IPS DF 6.9 (cell line): ENCODE data around the gene DAPK1.
"Not testable (repeated sequence)": the region's sequence is repeated elsewhere in the genome, so short reads cannot be mapped to it uniquely, and the experiment has no call there.

Experiments
- DNase-seq: peaks from one replicate; pipeline ENCODE4 v3.0.0-alpha.2; 2013; ENCODE audit warnings: low read depth, low spot score
- H3K27ac ChIP-seq: one replicate; pipeline ENCODE4 v1.5.1; 2013; ENCODE audit warnings: low read length, control low read depth
- H3K27me3 ChIP-seq: 2 replicates; pipeline ENCODE4 v1.6.1; 2013; ENCODE audit warnings: mild to moderate bottlenecking, low read length; ENCODE audit not compliant: control insufficient read depth, insufficient read depth
- H3K36me3 ChIP-seq: 2 replicates; pipeline ENCODE4 v1.6.1; 2013; ENCODE audit warnings: low read length; ENCODE audit not compliant: control insufficient read depth, insufficient read depth
- H3K4me1 ChIP-seq: 2 replicates; pipeline ENCODE4 v1.6.1; 2013; ENCODE audit warnings: low read length; ENCODE audit not compliant: control insufficient read depth, insufficient read depth
- H3K4me3 ChIP-seq: 2 replicates; pipeline ENCODE4 v1.5.1; 2013; ENCODE audit warnings: mild to moderate bottlenecking, low read length
- H3K9me3 ChIP-seq: 2 replicates; pipeline ENCODE4 v1.6.1; 2013; ENCODE audit warnings: low read length, inconsistent platforms; ENCODE audit not compliant: control insufficient read depth, insufficient read depth
- WGBS: extraction: QIAGEN DNeasy Blood & Tissue Kit; methylation state at CpG from one replicate; pipeline ENCODE4 v1.1.7; 2013; ENCODE audit warnings: mixed read lengths, missing lambda C conversion rate; ENCODE audit not compliant: insufficient read length, insufficient coverage; 5-methylcytosine and 5-hydroxymethylcytosine counted together

Gene DAPK1

GRCh38 chr9:87733273-87734052 is 235.8 kb downstream of the DAPK1 start:
- no peaks in the 10 kb centered on the region for H3K4me1 ChIP-seq
- no peak overlapping the region for H3K4me3 ChIP-seq
- no CpG with 5 or more reads among the region's 7 CpGs for whole genome bisulfite sequencing
- no peaks in the 10 kb centered on the region for H3K36me3 ChIP-seq
- H3K9me3 ChIP-seq = no peaks in the 10 kb centered on the region
- H3K27ac ChIP-seq = no peak overlapping the region
- no peaks in the 10 kb centered on the region for H3K27me3 ChIP-seq
- no peak for DNase-seq

- no peaks in the 10 kb centered on the region for H3K9me3 ChIP-seq
- no CpG with 5 or more reads among the region's 2 CpGs for WGBS
- H3K27ac ChIP-seq = no peak overlapping the region
- DNase-seq = no peak
- no peaks in the 10 kb centered on the region for H3K36me3 ChIP-seq
- H3K27me3 ChIP-seq = no peaks in the 10 kb centered on the region
- no peaks in the 10 kb centered on the region for H3K4me1 ChIP-seq
- no peak overlapping the region for H3K4me3 ChIP-seq
Observed at GRCh38 chr9:87734106-87734505, 236.4 kb downstream of the DAPK1 start.

GRCh38 chr9:87739546-87739945 is 241.9 kb downstream of the DAPK1 start:
- DNase-seq = no peak
- no peak overlapping the region for H3K4me3 ChIP-seq
- no peaks in the 10 kb centered on the region for H3K4me1 ChIP-seq
- no peaks in the 10 kb centered on the region for H3K27me3 ChIP-seq
- no peaks in the 10 kb centered on the region for H3K36me3 ChIP-seq
- no peaks in the 10 kb centered on the region for H3K9me3 ChIP-seq
- WGBS = no CpG with 5 or more reads among the region's 3 CpGs
- no peak overlapping the region for H3K27ac ChIP-seq

GRCh38 chr9:87740209-87740608 is 242.5 kb downstream of the DAPK1 start:
- Histone ChIP-seq H3K9me3 (no peaks in the 10 kb centered on the region), H3K4me3 (no peak overlapping the region), H3K4me1 (no peaks in the 10 kb centered on the region), H3K36me3 (no peaks in the 10 kb centered on the region), H3K27ac (no peak overlapping the region), H3K27me3 (no peaks in the 10 kb centered on the region)
- WGBS = no CpG with 5 or more reads among the region's 3 CpGs
- DNase-seq = no peak

GRCh38 chr9:87741326-87741725 is 243.7 kb downstream of the DAPK1 start:
- no peak overlapping the region for H3K27ac ChIP-seq
- no peaks in the 10 kb centered on the region for H3K36me3 ChIP-seq
- H3K27me3 ChIP-seq = no peaks in the 10 kb centered on the region
- no peaks in the 10 kb centered on the region for H3K9me3 ChIP-seq
- H3K4me3 ChIP-seq = no peak overlapping the region
- no CpG with 5 or more reads among the region's 4 CpGs for WGBS
- DNase-seq = no peak
- H3K4me1 ChIP-seq = no peaks in the 10 kb centered on the region

GRCh38 chr9:87741891-87742290 is 244.2 kb downstream of the DAPK1 start:
- H3K4me1 ChIP-seq = no peaks in the 10 kb centered on the region
- no peak overlapping the region for H3K4me3 ChIP-seq
- no peak overlapping the region for H3K27ac ChIP-seq
- no peak for DNase-seq
- no peaks in the 10 kb centered on the region for H3K9me3 ChIP-seq
- H3K27me3 ChIP-seq = no peaks in the 10 kb centered on the region
- WGBS = no CpG with 5 or more reads among the region's 5 CpGs
- no peaks in the 10 kb centered on the region for H3K36me3 ChIP-seq

GRCh38 chr9:87742813-87743428 is 245.3 kb downstream of the DAPK1 start:
- no CpG with 5 or more reads among the region's 3 CpGs for WGBS
- Histone ChIP-seq H3K27ac (no peak overlapping the region), H3K9me3 (no peaks in the 10 kb centered on the region), H3K36me3 (no peaks in the 10 kb centered on the region), H3K4me1 (0 out of 2 replicates have a peak, but pooled peaks cover 2% of the 10 kb centered on the region), H3K4me3 (no peak overlapping the region), H3K27me3 (no peaks in the 10 kb centered on the region)
- no peak for DNase-seq

- H3K4me1 ChIP-seq, H3K36me3 ChIP-seq, H3K9me3 ChIP-seq, H3K4me3 ChIP-seq, H3K27me3 ChIP-seq, H3K27ac ChIP-seq, DNase-seq: not testable (repeated sequence)
- WGBS = no CpG with 5 or more reads among the region's 7 CpGs
Observed at GRCh38 chr9:87744247-87744646, 246.6 kb downstream of the DAPK1 start.

GRCh38 chr9:87746186-87746585 is 248.5 kb downstream of the DAPK1 start:
- Histone ChIP-seq H3K4me3 (no peak overlapping the region), H3K27ac (no peak overlapping the region)
- no CpG with 5 or more reads among the region's 4 CpGs for WGBS

GRCh38 chr9:87748881-87749280 is 251.2 kb downstream of the DAPK1 start:
- no peaks in the 10 kb centered on the region for H3K9me3 ChIP-seq
- H3K27ac ChIP-seq = no peak overlapping the region
- WGBS = no CpG with 5 or more reads among the region's 1 CpG
- 0 out of 2 replicates have a peak, but pooled peaks cover 2% of the 10 kb centered on the region for H3K4me1 ChIP-seq
- H3K4me3 ChIP-seq = no peak overlapping the region
- no peaks in the 10 kb centered on the region for H3K36me3 ChIP-seq
- DNase-seq = no peak
- no peaks in the 10 kb centered on the region for H3K27me3 ChIP-seq

More at GRCh38 chr9:87746186-87746585, 248.5 kb downstream of the DAPK1 start:
- Histone ChIP-seq H3K36me3 (no peaks in the 10 kb centered on the region), H3K27me3 (no peaks in the 10 kb centered on the region), H3K9me3 (no peaks in the 10 kb centered on the region), H3K4me1 (0 out of 2 replicates have a peak, but pooled peaks cover 2% of the 10 kb centered on the region)
- no peak for DNase-seq
